ENCODE data around the gene DUSP12. TPM values are rescaled to one million over a fixed set of nuclear protein-coding genes. Genes with fewer than 3 reads are reported as not detected.

Gene DUSP12
- total RNA-seq, 1 experiment from 2014 or later, result 31.6 TPM

DNA sequence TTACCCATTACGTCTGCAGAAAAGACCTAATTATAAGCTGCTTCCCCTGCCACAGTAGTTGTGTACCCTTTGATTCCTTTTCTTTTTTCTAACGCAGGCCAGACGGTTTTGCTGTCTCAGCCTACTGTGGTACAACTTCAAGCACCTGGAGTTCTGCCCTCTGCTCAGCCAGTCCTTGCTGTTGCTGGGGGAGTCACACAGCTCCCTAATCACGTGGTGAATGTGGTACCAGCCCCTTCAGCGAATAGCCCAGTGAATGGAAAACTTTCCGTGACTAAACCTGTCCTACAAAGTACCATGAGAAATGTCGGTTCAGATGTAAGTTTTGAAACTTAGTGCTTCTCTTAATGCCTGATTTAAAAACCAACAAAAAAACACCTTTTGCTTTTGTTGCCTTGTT is 52.4 kb downstream of the DUSP12 start:
- ChIA-PET CTCF (interaction anchor here (2.4 kb wide), 1 partner anchor 9 kb away, joined by 11 read pairs; no protein-coding TSS in a partner anchor), POLR2A (no interaction called here), RAD21 (ENCODE audit: low non-redundant PET in 1 of 2, low total read pairs in 2 of 2, uncharacterized antibody in 2 of 2, unreplicated experiment in 2 of 2) (no interaction called here)
- intact Hi-C loops (cut with micrococcal nuclease), result no loop called here
- no TSS peak for BruUV-seq (replicated peaks)
- Histone ChIP-seq H3K9me3 (ENCODE audit: control insufficient read depth in 1 of 2, insufficient read depth in 1 of 2, low read depth in 1 of 2, low read length in 2 of 2) (no peaks in the 10 kb centered on the region), H3K9me2 (ENCODE audit: insufficient read depth) (no peaks in the 10 kb centered on the region), H3K4me1 (ENCODE audit: control insufficient read depth in 1 of 2, insufficient read depth in 2 of 2, low read length in 2 of 2) (no peaks in the 10 kb centered on the region), H3K79me2 (ENCODE audit: insufficient read depth, low read length) (no peaks in the 10 kb centered on the region), H3K4me3 (replicated peaks in 1 of 2; ENCODE audit: low read depth in 1 of 2, low read length in 2 of 2) (no peak overlapping the region), H3K36me3 (ENCODE audit: control insufficient read depth in 1 of 2, insufficient read depth in 2 of 2, low read length in 2 of 2) (no peaks in the 10 kb centered on the region; a peak in 1 of 4 replicates), H3K27ac (ENCODE audit: low read depth, low read length) (no peak overlapping the region), H3K27me3 (ENCODE audit: insufficient read depth, low read length) (no peaks in the 10 kb centered on the region), H3K9ac (ENCODE audit: low read length) (no peak overlapping the region), H4K20me1 (ENCODE audit: insufficient read depth) (no peaks in the 10 kb centered on the region), H2AFZ (ENCODE audit: low read depth, low read length, poor library complexity, severe bottlenecking) (no peak overlapping the region), H3K4me2 (ENCODE audit: low read length) (no peak overlapping the region)
- DNase-seq (ENCODE audit: low read depth, low spot score), result no peak
- TF ChIP-seq, protein P1, sequence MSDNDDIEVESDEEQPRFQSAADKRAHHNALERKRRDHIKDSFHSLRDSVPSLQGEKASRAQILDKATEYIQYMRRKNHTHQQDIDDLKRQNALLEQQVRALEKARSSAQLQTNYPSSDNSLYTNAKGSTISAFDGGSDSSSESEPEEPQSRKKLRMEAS (IDR thresholded peaks at IDR 0.05), result no peak
- TF ChIP-seq JUND (IDR thresholded peaks at IDR 0.05), result no peak
- no peak for TF ChIP-seq SIN3A (IDR thresholded peaks at IDR 0.05; ENCODE audit: low read depth)
- no peak for TF ChIP-seq YY1 (IDR thresholded peaks at IDR 0.05; ENCODE audit: extremely low read depth, insufficient replicate concordance, low read depth, low read length)
- TF ChIP-seq SP1 (IDR thresholded peaks at IDR 0.05; ENCODE audit: low read depth), result no peak
- no peak for TF ChIP-seq CEBPB (IDR thresholded peaks at IDR 0.05; ENCODE audit: low read depth)
- TF ChIP-seq SRF (IDR thresholded peaks at IDR 0.05; ENCODE audit: low read depth), result no peak
- TF ChIP-seq CTCF (IDR thresholded peaks at IDR 0.05 in 2 of 3, conservative IDR thresholded peaks at IDR 0.05 in 1 of 3; ENCODE audit: borderline replicate concordance in 1 of 3, insufficient read depth in 1 of 3, low read depth in 2 of 3, low read length in 2 of 3), result no peak
- no peak for TF ChIP-seq FOSL1 (IDR thresholded peaks at IDR 0.05; ENCODE audit: low read depth)
- no peak for TF ChIP-seq TCF7L2 (IDR thresholded peaks at IDR 0.05; ENCODE audit: borderline replicate concordance, extremely low read depth, insufficient read depth, insufficient read length)
- no peak for TF ChIP-seq EZH2phosphoT487 (IDR thresholded peaks at IDR 0.05; ENCODE audit: borderline replicate concordance)
- no peak for ATAC-seq

Measured in HCT116 (cell line).